Measurements from ENCODE around the gene RAMAC.
"Not testable (repeated sequence)": the region's sequence is repeated elsewhere in the genome, so short reads cannot be mapped to it uniquely, and the experiment has no call there.

Gene RAMAC

DNA sequence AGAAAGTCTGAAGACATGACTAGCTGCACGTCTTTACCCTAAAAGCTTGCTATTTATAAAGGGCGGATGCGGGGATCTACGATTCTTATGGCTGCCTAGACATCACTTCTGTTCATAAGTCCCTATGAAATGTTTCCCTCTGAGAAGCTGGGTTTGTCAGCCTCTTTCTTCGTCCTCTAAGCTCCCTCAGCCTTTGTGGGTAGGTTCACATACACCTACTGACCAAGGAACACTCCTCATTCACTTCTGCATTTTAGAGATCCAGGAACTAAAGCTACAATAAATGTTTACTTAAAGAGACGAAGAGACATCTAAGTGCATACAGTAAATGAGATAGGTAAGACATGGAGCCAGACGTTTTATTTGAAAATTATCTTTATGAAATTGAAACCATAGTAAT lies 16.7 kb upstream of the RAMAC start:
- DNase-seq: no peak

DNA sequence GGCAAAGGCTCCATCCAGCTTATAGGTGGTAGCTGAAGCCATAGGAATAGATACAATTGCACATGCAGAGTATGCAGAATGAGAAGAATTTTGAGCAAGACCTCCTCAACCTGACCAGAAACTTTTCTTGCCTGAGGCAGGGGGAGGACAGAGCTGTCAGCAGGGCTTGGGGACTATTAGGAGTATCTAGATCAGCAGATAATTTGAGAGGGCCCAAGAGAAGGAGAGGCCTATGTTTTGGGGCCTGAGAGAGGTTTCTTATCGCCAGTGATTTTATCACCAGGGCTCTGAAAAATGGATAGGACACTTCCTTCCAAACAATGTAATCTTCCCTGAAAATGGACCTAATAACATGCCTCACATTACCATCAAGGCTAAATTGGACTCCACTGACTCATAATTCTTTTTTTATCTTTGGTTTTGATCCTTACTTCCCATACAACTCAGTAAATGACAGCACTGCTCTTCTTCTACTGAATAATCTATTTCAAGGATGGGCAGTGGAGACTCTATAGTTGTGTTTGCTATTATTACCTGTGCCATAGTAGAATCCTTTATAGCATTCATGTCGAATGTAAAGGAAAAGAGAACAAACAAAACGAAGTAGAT lies 15.8 kb upstream of the RAMAC start:
- DNase-seq: no peak

DNA sequence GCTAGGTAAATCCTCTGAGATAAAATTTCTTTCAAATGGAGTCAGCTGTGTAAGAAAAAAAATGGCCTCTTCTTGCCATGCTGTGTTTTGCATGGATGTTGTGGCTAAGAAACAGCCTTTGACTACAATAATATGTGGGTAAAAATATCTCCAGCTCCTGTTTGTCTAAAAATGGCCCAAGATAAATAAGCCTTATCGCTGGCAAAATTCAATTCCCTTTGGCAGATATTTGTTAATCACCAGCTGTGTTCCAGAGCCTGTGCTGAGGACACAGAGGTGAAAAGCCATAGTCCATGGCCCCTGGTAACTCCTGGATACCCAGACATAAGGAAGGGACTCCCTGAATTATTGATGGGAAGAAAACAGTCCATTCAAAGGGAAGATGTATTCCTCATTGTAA lies 15.3 kb upstream of the RAMAC start:
- no peak for DNase-seq

DNA sequence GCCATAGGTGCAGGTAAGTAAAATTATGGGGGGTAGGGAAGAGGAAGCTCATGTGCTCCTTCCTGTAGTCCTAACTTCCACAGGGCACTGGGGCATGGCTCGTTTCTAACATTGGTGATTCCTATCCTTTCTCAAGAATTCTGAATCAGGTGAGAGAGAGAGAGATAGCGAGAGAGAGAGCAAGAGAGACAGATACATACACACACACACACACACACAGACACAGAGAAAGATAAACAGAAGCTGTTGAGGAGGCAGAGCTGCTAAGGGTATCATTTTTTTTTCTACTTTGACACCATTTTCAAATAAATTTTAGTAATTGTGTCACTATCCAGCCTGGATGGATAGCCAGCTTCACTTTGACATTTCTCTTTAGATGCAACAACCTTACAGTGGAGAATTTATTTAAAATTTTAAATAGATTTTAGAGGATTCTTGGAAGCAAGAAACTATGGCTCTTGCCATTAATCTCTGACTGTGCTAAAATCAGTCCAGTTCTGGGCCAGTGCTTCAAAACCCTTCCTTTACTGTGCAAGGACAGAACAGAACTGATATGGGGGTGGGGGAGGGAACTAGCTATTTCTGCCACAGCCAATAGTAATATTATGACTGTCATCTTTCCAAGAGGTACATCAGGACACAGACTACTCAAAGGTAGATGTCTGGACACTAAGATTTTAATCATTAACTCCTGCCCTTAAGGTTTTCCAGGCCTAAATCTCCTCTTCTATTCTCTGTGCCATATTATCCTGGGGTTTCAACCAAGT lies 14.6 kb upstream of the RAMAC start:
- DNase-seq: no peak

DNA sequence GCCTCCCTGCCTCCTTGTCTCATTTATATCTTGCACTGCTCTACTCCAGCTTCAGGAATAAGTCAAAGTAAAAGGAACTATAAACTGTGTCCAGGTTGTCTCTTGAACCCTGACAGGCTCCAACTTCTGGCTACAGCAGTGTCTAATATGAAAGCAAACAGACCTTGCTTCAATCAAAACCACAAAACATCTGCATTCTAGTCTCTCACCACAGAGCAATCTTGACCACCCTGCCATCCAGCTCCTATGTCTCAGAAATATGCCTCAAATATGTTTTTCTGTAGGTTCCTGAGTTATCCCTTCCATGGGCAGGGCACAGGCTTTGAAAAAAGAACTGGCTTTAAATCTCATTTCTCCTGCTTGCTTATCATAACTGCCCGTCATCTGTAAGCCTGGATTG lies 13.0 kb upstream of the RAMAC start:
- DNase-seq: no peak

DNA sequence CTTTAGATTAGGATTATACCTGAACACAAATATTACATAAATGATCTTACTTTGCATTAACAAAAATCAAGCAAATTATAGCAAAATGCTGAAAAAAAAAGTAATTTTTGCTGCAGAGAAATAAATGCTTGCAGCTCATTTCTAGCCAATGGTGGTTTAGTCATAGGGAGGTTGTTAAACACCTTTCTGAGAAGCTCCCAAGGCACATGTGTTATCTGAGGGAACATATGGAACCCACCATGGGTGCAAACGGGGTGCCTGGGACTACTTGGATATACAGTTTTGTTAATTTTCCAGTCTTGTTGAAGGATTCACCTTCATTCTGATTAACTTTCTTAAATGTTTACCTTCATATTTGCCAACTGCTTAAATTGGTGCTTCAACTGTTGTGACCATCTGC lies 8.9 kb upstream of the RAMAC start:
- no peak for DNase-seq

DNA sequence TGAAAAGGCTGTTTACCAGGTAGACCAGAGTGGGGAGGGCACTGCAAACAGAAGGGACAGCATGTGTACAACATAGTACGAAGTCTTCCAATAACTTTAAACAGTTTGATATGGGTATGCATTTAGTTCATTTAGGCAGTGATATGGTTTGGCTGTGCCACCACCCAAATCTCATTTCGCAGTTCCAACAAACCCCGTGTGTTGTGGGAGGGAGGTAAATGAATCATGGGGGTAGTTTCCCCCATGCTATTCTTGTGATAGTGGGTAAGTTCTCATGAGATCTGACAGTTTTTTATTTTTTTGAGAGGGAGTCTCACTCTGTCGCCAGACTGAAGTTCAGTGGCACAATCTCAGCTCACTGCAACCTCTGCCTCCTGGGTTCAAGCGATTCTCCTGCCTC lies 7.6 kb upstream of the RAMAC start:
- no peak for DNase-seq

DNA sequence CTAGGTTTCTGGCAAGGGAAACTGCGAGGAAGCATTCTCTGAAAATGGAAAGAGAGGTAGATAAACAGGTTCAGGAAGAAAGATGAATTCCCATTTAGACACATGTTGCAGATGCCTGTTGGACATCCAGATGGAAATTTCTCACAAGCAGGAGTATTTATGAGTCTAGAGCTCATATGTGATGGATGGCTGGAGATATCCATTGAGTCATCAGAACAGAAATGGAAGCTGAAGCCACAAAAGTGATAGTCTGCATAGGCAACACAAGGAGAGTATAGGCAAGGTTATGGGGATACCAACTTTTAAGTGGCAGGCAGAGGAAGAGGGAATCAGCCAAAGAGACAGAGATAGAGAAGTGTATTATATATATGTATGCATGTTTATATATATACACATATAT lies 6.3 kb upstream of the RAMAC start:
- no peak for DNase-seq

DNA sequence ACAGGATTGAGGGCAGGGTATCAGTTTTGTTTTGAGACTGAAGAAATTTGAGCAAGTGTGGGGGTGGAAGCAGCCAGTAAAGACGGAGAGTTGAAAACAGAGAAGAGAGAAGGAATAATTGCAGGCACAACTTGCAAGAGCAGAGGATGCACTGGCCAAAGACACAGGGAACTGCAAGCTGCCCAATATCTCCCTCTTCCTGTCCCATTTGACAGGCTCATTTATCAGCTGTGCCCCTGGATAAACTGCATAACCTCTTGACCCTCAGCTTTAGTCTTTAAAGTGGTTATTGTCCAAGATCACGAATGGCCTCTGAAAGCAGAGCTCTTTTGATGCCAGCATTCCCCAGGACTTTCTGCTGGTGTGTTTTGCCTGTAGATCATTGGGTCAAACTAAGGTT lies 5.0 kb upstream of the RAMAC start:
- no peak for DNase-seq

DNA sequence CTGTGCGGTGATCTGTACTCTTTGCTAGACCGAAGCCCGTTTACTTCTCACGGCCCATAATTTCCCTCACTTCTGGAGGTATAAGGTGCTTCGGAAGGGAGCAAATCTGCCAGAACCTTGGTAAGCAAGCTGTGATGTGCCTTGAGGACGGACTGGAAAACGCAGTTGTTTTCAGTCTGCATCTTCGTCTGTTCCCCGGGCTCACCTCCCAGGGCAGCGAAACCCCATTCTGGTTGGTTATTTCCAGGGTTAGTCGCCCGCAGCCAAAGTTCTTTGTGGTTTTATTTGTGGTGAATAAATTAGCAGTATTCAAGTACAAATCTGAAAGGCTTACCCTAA lies 401 bp downstream of the RAMAC start:
- no peak for DNase-seq

DNA sequence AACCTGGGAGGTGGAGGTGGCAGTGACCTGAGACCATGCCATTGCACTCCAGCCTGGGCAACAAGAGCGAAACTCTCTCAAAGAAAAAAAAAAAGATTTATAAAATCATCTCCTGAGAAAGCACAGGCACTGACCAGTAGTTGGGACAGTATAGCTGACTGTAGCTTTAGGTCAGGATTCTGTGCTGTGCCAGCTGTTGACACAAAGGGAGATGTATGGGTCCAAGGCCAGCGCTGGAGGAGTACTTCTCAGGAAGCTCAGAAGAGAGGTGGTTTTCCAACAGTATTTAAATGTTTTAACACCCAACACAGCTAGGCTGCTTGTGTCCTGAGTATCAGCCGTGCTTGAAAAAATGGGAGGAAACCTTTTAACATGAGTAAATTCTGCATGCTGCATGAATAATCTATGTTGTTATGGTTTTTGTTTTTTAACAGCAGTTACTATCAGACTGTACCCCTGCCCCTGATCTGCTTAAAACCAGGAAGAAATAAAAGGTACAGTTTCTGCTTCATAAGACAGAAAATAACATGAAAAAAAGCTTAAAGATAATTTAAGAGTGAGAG lies 6.5 kb downstream of the RAMAC start:
- DNase-seq: no peak

DNA sequence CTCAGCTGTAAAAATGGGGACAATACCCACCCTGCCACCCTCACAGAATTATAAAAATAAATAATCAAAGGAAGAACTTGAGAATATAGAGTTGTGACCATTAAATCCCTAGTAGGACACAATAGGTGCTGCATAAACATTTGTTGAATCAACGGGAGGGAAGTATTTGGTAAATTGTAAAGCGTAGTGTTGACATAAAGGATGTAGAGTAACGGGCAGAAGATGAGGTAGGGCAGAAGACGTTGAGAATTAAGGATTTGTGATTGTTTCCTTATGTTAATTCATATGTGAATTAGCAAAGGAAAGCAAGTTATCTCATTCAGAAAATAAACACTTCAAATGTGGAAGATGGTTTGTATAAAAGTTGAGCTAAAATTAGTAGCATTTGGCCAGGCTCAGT lies 7.1 kb downstream of the RAMAC start:
- no peak for DNase-seq

DNA sequence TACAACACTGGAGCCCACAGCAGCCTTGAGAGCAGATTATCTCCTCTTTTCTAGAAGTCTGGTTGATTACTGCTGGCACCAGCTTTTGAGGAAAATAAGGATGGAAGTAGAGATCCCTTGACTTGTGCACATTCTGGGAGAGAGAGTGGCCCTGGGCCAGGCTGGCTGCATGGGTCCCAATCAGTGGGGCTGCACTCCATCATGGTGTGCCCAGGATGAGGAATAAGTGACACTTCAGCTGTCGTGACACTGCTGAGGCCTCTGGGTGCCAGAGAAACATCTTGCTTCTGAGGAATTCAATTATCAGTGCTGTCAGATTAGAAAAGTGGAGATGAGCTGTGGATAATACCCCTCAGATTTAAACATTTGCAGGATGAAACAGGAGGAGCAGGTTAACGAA lies 9.1 kb downstream of the RAMAC start:
- no peak for DNase-seq

DNA sequence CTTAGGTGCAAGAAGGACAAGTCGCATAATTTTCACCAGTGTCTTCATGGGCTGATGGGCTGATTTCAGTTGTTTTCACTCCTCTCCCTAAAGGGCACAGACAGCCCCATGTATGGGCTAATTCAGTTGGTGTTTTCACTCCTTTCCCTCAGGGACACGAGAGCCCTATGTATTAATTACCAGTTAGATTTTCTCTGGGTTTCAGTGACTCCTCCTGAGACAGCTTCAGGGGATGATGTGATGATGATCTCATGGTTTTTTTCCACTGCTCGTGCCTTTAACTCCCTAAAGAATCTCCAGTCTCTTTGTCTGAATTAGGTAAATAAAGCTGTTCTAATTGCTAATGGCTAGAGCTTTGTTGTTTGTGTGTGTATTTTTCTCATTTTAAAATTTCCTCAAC lies 9.9 kb downstream of the RAMAC start:
- DNase-seq: no peak

DNA sequence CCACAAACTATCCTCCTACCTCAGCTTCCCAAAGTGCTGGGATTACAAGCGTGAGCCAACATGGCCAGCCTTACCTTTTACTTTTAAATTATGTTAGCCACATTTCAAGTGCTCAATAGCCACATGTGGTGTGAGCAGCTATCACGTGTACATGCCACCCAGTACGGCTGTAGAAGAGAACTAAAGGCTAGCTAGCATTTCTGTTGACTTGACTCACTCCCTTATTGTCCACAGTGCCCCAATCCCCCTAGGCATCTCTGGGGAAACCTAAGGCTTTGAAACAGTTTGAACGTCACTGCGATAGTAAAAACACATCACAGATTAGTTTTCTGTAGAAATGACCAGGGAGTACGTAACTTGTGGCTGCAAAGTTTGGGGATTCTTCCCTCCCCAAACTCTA lies 13.4 kb downstream of the RAMAC start:
- no peak for DNase-seq

DNA sequence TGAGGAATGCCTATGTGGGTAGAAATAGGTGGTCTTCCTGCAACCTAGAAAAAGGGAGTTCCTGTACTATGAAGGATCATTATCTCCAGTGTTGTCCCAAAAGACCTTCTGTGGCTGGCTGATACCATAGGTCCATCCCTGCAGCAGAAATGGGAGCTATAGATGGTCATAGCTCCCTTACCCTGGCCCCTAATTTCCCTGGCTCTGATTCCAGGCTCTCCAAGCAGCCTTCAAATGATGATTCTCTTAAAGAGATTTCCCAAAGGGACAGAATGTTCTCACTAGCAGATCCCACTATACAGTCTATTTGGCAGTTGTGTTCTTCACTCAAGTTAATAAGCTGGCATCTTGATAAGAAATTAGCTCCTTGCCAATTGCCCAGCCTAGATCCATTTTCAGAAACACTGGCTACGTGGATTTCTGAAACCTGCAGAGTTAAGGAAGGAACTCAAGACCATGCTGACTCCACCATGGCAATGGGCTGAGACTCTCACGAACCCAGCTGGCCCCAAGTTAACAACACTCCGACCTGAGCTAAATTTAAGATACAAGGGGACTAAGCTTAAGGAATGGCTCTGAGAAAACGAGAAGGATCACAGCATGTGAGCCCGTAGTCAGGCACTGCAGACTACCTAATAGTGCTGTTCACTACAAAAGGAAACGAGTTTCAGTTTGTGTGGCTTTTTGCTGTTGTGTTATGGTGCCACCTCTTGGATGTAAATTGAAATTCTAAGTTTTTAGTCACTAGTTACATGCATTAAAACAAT lies 14.1 kb downstream of the RAMAC start:
- DNase-seq: peak; percentile 55

DNA sequence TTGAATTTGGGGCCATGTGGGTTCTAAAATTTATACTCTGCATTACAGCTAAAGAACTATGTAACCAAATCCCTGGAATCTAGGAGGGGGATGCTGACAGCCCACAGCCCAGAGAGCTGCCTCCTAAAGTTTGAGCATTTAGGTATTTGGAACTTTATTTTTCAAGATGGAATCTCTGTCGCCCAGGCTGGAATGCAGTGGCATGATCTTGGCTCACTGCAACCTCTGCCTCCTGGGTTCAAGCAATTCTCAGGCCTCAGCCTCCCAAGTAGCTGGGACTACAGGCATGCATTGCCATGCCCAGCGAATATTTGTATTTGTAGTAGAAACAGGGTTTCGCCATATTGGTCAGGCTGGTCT lies 14.6 kb downstream of the RAMAC start:
- not testable (repeated sequence) for DNase-seq

DNA sequence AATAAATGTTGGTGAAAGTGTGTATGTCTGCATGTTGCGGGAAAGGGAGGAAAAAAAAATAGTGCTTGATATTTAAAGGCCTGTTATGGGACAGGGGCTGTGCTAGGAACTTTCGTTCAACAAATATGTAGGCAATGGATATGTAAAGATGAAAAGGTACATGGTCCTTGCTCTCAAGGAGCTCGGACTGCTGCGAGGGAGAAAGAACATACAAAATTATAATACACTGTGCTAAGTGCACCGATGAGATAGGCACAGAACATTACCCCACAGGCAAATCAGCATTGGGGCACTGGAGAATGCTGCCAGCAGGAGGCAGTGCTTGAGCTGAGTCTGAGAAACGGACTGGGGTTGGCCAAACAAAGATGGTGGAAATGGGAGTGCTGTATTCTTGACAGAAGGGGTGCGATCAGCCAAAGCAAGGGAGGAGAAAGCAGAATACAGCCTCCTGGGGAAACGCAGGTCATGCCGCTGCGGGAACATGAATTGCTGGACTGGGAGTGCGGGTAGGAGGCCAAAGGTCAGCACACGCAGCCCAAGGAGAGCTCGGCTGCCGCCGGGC lies 24.8 kb downstream of the RAMAC start:
- peak; percentile 49 for DNase-seq

DNA sequence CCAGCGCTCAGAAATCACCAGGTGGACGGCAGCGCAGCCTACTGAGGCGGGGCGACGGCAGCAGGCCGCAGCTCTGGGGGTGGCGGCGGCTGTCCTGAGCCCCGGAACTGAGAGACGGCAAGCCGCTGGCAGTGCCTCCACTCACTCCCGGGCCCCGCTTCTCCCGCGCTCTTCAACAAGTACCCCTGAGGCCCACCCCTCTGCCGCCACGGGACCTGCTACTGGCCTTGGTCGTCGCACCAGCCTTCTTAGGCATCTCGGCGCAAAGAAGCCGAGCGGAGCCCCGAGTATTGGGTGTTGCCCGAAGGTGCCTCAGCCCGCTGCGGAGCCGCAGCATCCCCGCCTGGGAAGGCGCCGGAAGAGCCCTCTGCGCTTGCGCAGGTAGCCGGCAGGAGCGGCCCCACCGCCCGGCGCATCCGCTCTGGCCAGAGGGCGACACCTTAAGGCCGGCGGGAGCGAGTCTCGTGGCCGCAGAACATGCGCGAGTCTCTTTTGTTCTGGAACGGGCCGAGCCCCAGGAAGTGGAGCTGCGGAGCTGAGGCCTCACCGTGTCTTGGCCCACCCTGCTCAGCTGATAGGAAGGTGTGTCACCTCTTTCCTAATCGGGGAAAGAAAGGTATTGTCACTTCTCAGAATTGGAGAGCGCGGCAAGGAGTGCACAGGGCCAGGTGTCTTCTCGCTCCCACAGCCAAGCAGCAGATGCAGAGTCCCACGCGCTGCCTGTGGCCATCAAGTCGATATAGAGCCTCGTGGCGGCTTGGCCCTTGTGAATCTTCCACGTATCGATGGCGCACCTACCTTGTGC lies 25.5 kb downstream of the RAMAC start, which contains the start of gene C15orf40:
Gene C15orf40, minus strand, starts transcription at position 369 of the 805 bp plus-strand sequence. Its CDS starts 32 bp downstream, at position 337.
- DNase-seq: peak; percentile 65

DNA sequence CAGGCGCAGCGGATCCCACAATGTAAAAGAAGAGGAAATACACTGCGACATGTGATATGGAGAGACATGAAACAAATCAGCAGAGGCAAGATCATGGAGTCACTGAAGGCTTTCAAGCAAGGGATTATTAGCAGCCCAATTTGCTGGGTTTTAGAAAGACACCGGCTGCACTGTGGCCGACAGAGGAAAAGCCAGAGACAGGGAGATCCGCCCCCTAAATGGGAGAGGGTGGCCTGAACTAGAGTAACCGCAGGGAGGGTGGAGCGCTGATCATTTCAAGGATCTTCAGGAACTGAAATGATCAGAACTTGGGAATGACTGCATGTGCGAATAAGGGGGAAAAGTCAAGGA lies 26.0 kb downstream of the RAMAC start:
- DNase-seq: no peak

DNA sequence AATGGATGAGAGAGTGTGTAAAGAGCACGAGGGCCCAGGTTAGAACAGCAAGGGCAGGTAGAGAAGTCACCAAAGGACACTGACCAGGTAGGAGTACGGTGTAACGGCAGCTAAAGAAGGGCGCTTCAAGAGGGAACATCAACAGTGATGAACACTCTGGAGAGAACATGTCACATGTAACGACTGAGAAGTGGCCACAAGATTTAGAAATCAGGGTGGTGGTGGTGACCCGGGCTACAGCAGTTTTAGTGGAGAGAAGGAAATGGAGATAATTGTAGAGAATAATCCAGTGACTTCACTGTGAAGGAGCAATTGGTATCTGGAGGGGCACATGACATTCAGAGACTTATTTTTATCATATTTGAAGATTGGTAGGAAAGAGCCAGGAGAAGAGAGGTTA lies 26.6 kb downstream of the RAMAC start:
- no peak for DNase-seq

DNA sequence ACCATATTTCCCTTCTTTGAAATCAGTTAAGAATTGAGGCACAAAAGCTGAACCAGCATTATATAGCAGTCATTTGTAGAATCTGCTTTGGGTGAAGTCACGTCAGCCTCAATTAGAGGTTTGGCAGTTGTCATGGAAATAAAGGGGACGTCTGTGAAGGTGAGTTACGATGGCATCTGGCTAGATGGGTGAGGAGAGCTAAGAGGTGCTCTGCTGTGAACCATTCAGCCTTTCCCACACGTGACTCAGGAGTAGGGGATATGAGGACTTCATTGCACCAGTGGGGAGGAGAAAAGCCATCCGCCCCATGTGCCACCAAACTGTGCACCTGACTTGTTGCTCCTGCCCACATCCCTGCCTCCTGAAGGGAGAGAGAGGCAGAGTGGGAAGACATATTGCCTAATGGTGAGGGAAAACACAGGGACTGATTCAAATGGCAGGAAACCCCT lies 28.2 kb downstream of the RAMAC start:
- no peak for DNase-seq

DNA sequence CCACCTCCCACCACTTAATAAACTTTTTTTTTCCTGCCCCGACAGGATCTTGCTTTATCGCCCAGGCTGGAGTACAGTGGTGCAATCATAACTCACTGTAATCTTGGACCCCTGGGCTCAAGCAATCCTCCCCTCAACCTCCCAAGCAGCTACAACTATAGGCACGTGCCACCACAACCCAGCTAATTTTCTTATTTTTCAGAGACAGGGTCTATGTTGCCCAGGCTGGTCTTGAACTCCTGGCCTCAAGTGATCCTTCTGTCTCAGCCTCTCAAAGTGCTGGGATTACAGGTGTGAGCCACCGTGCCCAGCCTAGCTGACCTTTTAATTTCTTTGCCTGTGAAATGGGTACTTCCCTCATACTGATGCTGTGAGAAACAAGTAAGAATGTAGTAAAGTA lies 29.4 kb downstream of the RAMAC start:
- DNase-seq: no peak
